ENCODE data around the gene GTF3C1.
"Not testable (repeated sequence)": the region's sequence is repeated elsewhere in the genome, so short reads cannot be mapped to it uniquely, and the experiment has no call there.

The GTF3C1 gene

GRCh38 chr16:27549746-27550581 lies at the start of gene GTF3C1, which contains the start of gene KATNIP:
Gene GTF3C1, minus strand, starts transcription at chr16:27549913. Its CDS starts 23 bp downstream, at chr16:27549890.
Gene KATNIP, plus strand, starts transcription at chr16:27550144. Its CDS starts 27 bp downstream, at chr16:27550171.
- peak; percentile 95 for DNase-seq

- DNase-seq: no peak
These were observed 49.3 kb upstream of the GTF3C1 start for GRCh38 chr16:27598931-27599565.

- no peak for DNase-seq
These were observed 48.5 kb upstream of the GTF3C1 start for GRCh38 chr16:27598220-27598619.

- DNase-seq: no peak
These were observed 47.6 kb upstream of the GTF3C1 start for GRCh38 chr16:27597361-27597760.

- no peak for DNase-seq
These were observed 46.7 kb upstream of the GTF3C1 start for GRCh38 chr16:27596411-27596810.

GRCh38 chr16:27595993-27596392 lies 46.3 kb upstream of the GTF3C1 start:
- no peak for DNase-seq

GRCh38 chr16:27595475-27595874 lies 45.8 kb upstream of the GTF3C1 start:
- no peak for DNase-seq

GRCh38 chr16:27591837-27592236 lies 42.1 kb upstream of the GTF3C1 start:
- no peak for DNase-seq

- DNase-seq: no peak
These were observed 38.3 kb upstream of the GTF3C1 start for GRCh38 chr16:27588057-27588456.

GRCh38 chr16:27586711-27587110 lies 37.0 kb upstream of the GTF3C1 start:
- no peak for DNase-seq

GRCh38 chr16:27585200-27585599 lies 35.5 kb upstream of the GTF3C1 start:
- no peak for DNase-seq

GRCh38 chr16:27583634-27584033 lies 33.9 kb upstream of the GTF3C1 start:
- no peak for DNase-seq

GRCh38 chr16:27582883-27583282 lies 33.2 kb upstream of the GTF3C1 start:
- no peak for DNase-seq

GRCh38 chr16:27579087-27579980 lies 29.6 kb upstream of the GTF3C1 start:
- no peak for DNase-seq

GRCh38 chr16:27576729-27577128 lies 27.0 kb upstream of the GTF3C1 start:
- DNase-seq: no peak

- no peak for DNase-seq
These were observed 23.0 kb upstream of the GTF3C1 start for GRCh38 chr16:27572711-27573110.

- no peak for DNase-seq
These were observed 22.0 kb upstream of the GTF3C1 start for GRCh38 chr16:27571433-27572326.

- not testable (repeated sequence) for DNase-seq
These were observed 21.3 kb upstream of the GTF3C1 start for GRCh38 chr16:27570986-27571385.

GRCh38 chr16:27568077-27568476 lies 18.4 kb upstream of the GTF3C1 start:
- DNase-seq: no peak

GRCh38 chr16:27566417-27566816 lies 16.7 kb upstream of the GTF3C1 start:
- DNase-seq: no peak

- DNase-seq: no peak
These were observed 14.5 kb upstream of the GTF3C1 start for GRCh38 chr16:27564224-27564623.

- DNase-seq: no peak
These were observed 11.5 kb upstream of the GTF3C1 start for GRCh38 chr16:27561216-27561615.

Measured in NCI-H526 treated with DMSO at 0.1 percent for 48 hours (cell line).